Measurements from ENCODE around the gene MYO1E.
"Not testable (repeated sequence)": the region's sequence is repeated elsewhere in the genome, so short reads cannot be mapped to it uniquely, and the experiment has no call there.

Gene MYO1E

GRCh38 chr15:59349680-59350420 is 22.8 kb downstream of the MYO1E start:
- peak in 1 of 2 donors; percentile 60 for DNase-seq

GRCh38 chr15:59347915-59348314 is 24.8 kb downstream of the MYO1E start:
- DNase-seq = no peak

- DNase-seq = no peak
Measured at GRCh38 chr15:59346951-59347350, 25.7 kb downstream of the MYO1E start.

- DNase-seq = no peak
Measured at GRCh38 chr15:59345326-59345725, 27.3 kb downstream of the MYO1E start.

GRCh38 chr15:59344311-59344710 is 28.4 kb downstream of the MYO1E start:
- no peak for DNase-seq

GRCh38 chr15:59340325-59340724 is 32.3 kb downstream of the MYO1E start:
- no peak for DNase-seq

GRCh38 chr15:59339252-59339672 is 33.4 kb downstream of the MYO1E start:
- DNase-seq = no peak

- no peak for DNase-seq
Measured at GRCh38 chr15:59338414-59338813, 34.3 kb downstream of the MYO1E start.

GRCh38 chr15:59336725-59337124 is 35.9 kb downstream of the MYO1E start:
- DNase-seq = not testable (repeated sequence)

- no peak for DNase-seq
Measured at GRCh38 chr15:59335207-59335786, 37.4 kb downstream of the MYO1E start.

- no peak for DNase-seq
Measured at GRCh38 chr15:59334076-59334415, 38.6 kb downstream of the MYO1E start.

GRCh38 chr15:59333401-59334075 is 39.1 kb downstream of the MYO1E start:
- no peak for DNase-seq

GRCh38 chr15:59332009-59332408 is 40.7 kb downstream of the MYO1E start:
- DNase-seq = no peak

- DNase-seq = no peak
Measured at GRCh38 chr15:59330649-59331048, 42.0 kb downstream of the MYO1E start.

GRCh38 chr15:59329570-59330350 is 42.9 kb downstream of the MYO1E start:
- no peak for DNase-seq

- no peak for DNase-seq
Measured at GRCh38 chr15:59329091-59329490, 43.6 kb downstream of the MYO1E start.

GRCh38 chr15:59327942-59328341 is 44.7 kb downstream of the MYO1E start:
- DNase-seq = peak in 1 of 2 donors; percentile 38

- no peak for DNase-seq
Measured at GRCh38 chr15:59326856-59327255, 45.8 kb downstream of the MYO1E start.

- DNase-seq = no peak
Measured at GRCh38 chr15:59322056-59322759, 50.5 kb downstream of the MYO1E start.

GRCh38 chr15:59321000-59321689 is 51.5 kb downstream of the MYO1E start:
- DNase-seq = no peak

GRCh38 chr15:59317211-59317610 is 55.5 kb downstream of the MYO1E start:
- DNase-seq = no peak

- no peak for DNase-seq
Measured at GRCh38 chr15:59315914-59316451, 56.7 kb downstream of the MYO1E start.

Measured in CD4-positive, alpha-beta T cell treated with Interferon alpha-2 for 1 hour (primary cell).